Chondrocyte (in vitro differentiated cells): ENCODE measurements around the gene NRG4. TPM values are rescaled to one million over a fixed set of nuclear protein-coding genes. Genes with fewer than 3 reads are reported as not detected.

Source experiments
- DNase-seq: peaks from one replicate; pipeline ENCODE4 v3.0.0; 2021; ENCODE audit warnings: mixed read lengths, low spot score
- H3K27ac Mint-ChIP-seq: one replicate; pipeline ENCODE4 v1.8.0; 2021; ENCODE audit warnings: mild to moderate bottlenecking, moderate library complexity, mixed read lengths; ENCODE audit not compliant: unreplicated experiment
- H3K27me3 Mint-ChIP-seq: 2 replicates; pipeline ENCODE4 v1.8.0; 2021; ENCODE audit warnings: low read depth, mixed read lengths
- H3K36me3 Mint-ChIP-seq: 2 replicates; pipeline ENCODE4 v1.8.0; 2021; ENCODE audit warnings: low read depth, mixed read lengths
- H3K4me1 Mint-ChIP-seq: 2 replicates; pipeline ENCODE4 v1.8.0; 2021; ENCODE audit warnings: low read depth, mild to moderate bottlenecking, mixed read lengths
- H3K4me3 Mint-ChIP-seq: one replicate; pipeline ENCODE4 v1.8.0; 2021; ENCODE audit warnings: mild to moderate bottlenecking, moderate library complexity, mixed read lengths; ENCODE audit not compliant: unreplicated experiment
- H3K9me3 Mint-ChIP-seq: 2 replicates; pipeline ENCODE4 v1.8.0; 2021; ENCODE audit warnings: low read depth, mixed read lengths
- CTCF ChIP-seq: fragments of 200-600 bp; sonication (generic); IDR thresholded peaks from 2 replicates; pipeline ENCODE4 v1.5.0; 2021; ENCODE audit warnings: antibody characterized with exemption, mild to moderate bottlenecking, moderate library complexity
- long read RNA-seq: library from polyadenylated mRNA; stranded (forward); transcript quantifications from one replicate; pipeline ENCODE4 v2.0.0, GENCODE V29; 2021
- total RNA-seq: library from RNA; stranded (reverse); gene quantifications from 3 replicates; pipeline ENCODE4 v1.2.1, GENCODE V29; 2021

NRG4 gene
- not detected in 3 replicates for total RNA-seq
- long read RNA-seq = 0 reads

- no peak for DNase-seq
- Mint-ChIP-seq H3K27ac (no peak within 1 kb of the TSS), H3K36me3 (peaks cover 4% of the 10 kb centered on the region)
Observed at GRCh38 chr15:76011627-76012551, at the start of gene NRG4. Gene NRG4, minus strand, starts transcription at chr15:76012424. Its CDS starts 1,194 bp downstream, at chr15:76011230.

GRCh38 chr15:76061700-76062099 is 49.5 kb upstream of the NRG4 start:
- H3K9me3 Mint-ChIP-seq = no peaks in the 10 kb centered on the region
- TF ChIP-seq CTCF = no peak
- H3K36me3 Mint-ChIP-seq = no peaks in the 10 kb centered on the region
- no peak for DNase-seq
- H3K4me1 Mint-ChIP-seq = peaks cover 10% of the 10 kb centered on the region
- no peak overlapping the region for H3K27ac Mint-ChIP-seq
- peaks cover 66% of the 10 kb centered on the region for H3K27me3 Mint-ChIP-seq
- H3K4me3 Mint-ChIP-seq = no peak overlapping the region

More at GRCh38 chr15:76011627-76012551, at the start of gene NRG4:
- Mint-ChIP-seq H3K27me3 (peaks cover 36% of the 10 kb centered on the region), H3K4me3 (no peak within 1 kb of the TSS), H3K4me1 (peaks cover 3% of the 10 kb centered on the region), H3K9me3 (peaks cover 22% of the 10 kb centered on the region)
- no peak for TF ChIP-seq CTCF

GRCh38 chr15:76060118-76060989 is 48.1 kb upstream of the NRG4 start:
- Mint-ChIP-seq H3K27me3 (peaks cover 61% of the 10 kb centered on the region), H3K36me3 (no peaks in the 10 kb centered on the region), H3K9me3 (no peaks in the 10 kb centered on the region), H3K4me3 (peak overlapping the region; percentile 53), H3K4me1 (peaks cover 10% of the 10 kb centered on the region), H3K27ac (no peak overlapping the region)
- DNase-seq = no peak
- no peak for TF ChIP-seq CTCF

GRCh38 chr15:76059320-76060117 is 47.3 kb upstream of the NRG4 start, which contains the start of gene TMEM266:
Gene TMEM266, plus strand, starts transcription at chr15:76059985. Its CDS starts 74,279 bp downstream, at chr15:76134264.
- no peak within 1 kb of the TSS for H3K27ac Mint-ChIP-seq
- H3K9me3 Mint-ChIP-seq = no peaks in the 10 kb centered on the region
- H3K36me3 Mint-ChIP-seq = no peaks in the 10 kb centered on the region
- DNase-seq = no peak
- H3K4me1 Mint-ChIP-seq = peaks cover 10% of the 10 kb centered on the region
- peaks cover 56% of the 10 kb centered on the region for H3K27me3 Mint-ChIP-seq
- TF ChIP-seq CTCF = peak; percentile 1
- peak within 1 kb of the TSS; percentile 73 for H3K4me3 Mint-ChIP-seq
